HG03439 (cell line): ENCODE results near the gene LY6G6C.

Experiments
- ATAC-seq: cut with Tn5 transposase; IDR thresholded peaks from one replicate; pipeline ENCODE4 v1.9.1; 2021; ENCODE audit warnings: mild to moderate bottlenecking, moderate library complexity; ENCODE audit not compliant: unreplicated experiment

Gene LY6G6C

DNA sequence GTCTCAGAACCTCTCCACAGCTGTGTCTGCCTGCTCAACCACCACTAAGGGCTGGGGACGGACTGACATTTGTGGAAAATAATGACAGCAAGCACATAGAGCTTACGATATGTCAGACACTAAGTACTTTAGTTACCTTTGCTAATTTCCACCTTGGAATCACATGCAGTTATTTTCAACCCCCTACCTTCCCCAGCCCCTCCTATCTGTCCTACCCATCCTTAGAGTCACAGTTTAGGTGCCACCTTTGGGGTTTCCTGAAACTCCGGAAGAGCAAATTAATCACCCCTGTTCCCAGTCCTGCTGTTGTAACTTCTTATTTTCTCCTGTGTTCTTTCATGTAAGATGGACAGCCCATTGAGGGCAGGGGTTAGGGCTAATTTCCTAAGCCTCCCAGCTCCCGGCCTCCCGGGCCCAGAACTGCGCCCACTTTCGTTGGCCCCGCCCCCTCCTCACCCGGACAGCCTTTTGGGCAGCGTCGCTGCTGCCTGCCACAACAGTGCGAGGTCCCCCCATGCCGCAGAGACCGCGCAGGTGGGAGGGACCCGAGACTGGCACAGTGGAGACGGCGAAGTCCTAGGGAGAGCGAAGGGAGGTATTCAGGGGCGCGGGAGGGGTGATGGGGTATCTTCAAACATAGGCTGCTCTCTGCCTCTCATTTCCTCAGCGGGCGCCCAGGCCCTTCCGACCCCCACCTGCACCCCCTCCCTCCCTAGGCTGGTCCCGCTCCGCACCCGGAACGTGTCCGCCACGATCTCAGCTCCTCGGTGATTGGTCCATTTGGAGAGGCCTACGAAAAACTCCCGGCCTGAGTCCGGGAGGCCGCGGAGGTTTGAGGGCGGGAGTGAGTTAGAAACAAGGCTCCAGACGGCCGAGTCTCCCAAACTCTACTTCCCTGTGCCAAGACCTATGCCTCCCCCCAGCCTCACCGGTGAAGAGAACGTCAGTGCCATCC is 6.4 kb upstream of the LY6G6C start:
- ATAC-seq, result no peak

DNA sequence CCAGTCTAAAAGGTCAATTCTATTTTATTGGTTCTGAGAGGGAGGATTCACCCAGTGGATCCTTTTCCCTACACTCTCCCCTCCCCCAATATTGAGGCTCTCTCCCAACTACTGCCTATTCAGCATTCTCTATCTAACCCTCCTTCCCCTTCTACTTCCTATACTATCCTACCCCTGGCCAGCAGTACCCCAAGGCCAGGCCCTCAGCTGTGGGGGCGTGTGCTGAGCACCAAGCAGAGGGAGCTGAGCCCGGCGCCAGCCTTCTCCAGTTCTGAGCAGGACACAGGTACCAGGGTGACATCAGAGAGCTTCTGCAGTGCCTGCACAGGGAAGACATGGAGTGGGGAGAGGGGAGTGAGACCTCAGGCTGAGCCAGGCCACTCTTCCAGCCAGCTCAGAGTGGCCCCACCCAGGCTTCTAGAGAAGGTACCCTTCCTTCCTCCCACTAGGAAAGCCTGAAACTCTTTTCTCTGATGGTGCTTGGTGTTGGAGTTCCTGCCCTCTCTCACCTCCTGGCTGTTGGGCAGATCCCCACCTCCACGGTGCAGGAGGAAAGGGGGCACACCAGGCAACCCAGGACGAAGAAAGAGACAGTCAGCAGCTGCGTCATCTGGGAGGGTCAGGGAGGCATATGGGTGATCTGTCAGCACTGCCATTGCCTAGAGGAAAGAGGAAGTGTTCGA is 5.6 kb upstream of the LY6G6C start:
- no peak for ATAC-seq

DNA sequence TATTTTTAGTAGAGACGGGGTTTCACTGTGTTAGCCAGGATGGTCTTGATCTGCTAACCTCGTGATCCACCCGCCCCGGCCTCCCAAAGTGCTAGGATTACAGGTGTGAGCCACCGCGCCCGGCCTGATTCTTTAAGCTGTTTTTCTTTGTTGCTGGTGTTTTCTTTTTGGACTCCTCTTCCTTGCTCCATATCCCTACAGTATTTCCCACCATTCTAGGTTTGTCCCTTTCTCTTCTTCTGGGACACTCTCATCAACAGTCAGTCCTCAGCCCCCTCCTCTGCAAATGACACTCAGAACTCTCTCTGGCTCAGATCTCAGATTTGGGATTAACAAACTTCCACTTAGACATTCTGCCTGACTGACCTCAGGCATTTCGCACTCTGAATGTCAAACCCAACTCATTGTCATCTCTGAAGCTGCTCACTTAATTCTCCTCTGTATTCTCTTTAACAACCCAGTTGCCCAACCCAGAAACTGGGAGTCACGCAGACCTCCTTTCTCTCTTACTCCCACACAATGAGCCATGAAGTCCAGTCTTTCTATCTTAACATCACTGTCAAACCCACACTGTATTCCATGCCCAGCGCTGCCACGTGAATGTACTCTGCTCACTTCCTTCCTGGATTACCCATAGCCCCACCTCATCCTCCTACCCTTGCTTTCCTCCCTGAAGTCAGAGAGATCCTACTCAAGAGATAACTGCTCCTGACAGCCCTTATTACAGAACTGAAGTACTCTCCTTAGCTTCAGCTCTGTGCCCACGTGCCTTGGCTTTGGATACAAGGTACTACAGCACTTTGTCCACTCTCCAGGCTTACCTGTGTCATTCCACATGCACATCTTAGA is 4.2 kb upstream of the LY6G6C start:
- ATAC-seq, result no peak

DNA sequence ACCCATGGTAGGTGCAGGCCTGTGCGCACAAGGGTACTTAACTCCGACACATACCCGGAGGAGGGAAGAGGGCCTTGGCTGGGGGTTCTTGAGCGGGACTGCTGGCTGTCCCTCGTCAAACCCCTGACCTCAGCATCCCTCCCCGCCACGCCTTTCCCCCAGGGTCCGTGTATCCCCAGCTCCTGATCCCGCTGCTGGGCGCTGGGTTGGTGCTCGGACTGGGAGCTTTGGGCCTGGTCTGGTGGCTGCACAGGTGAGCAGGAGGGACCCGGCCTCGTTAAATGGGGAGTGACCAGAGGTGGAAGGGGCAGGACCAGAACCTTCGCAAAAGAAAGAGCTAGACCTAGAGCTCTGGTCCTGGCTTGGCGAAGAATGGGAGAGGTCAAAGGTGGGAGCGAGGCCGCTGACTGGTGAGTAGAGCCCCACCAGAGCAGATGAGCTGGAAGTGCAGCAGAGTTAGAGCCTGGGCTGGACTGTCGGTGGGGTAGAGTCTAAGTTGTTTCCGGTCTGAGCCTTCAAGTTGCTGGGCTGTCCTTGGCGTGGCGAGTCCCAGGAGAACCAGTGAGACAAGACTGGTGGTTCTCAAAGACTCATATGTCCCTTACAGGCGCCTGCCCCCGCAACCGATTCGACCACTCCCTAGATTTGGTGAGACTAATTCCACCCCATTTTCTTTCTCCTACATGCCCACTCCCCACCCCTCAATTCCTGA is 2.6 kb upstream of the LY6G6C start:
- no peak for ATAC-seq

DNA sequence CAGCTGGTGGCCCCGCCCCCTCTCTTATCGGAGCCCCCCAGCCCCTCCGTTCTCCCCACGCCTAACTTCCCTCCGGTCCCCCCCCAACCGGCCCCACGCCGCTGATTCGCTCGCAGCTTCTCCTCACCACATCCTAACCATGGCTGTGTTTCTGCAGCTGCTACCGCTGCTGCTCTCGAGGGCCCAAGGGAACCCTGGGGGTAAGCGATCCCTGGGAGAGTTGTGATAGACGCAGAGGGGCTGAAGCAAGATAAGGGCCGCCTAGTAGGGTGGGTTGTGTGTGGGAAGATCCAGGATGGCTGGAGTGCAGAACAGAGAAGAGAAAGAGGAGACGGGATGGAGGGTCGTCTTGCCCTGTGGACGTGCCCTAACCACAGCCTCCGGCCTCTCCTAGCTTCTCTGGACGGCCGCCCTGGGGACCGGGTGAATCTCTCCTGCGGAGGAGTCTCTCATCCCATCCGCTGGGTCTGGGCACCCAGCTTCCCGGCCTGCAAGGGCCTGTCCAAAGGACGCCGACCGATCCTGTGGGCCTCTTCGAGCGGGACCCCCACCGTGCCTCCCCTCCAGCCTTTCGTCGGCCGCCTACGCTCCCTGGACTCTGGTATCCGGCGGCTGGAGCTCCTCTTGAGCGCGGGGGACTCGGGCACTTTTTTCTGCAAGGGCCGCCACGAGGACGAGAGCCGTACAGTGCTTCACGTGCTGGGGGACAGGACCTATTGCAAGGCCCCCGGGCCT is 1.9 kb upstream of the LY6G6C start, which contains the start of gene MPIG6B:
TSS of gene MPIG6B (plus strand) at position 129 of the 735 bp plus-strand sequence. CDS start at position 140, 11 bp downstream.
- ATAC-seq, result no peak

DNA sequence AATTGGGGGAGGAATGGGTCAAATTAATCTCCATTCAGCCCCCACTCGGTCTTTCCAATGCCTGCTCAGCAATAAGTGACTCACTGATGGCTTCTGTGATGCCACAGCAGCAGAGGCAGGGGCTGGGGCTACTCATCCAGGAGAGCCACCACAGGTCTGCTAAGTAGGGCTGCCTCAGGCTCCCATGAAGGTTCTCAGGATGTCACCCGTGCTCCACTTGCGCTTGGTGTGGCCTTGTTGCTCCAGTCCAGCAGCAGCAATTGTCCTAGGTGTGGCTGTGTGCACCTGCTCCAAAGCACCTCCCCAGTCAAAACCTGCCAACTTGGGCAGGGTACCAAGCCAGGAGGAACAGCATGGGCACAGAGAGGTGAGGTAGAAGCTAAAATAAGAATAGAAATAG is 627 bp upstream of the LY6G6C start:
- ATAC-seq, result no peak

DNA sequence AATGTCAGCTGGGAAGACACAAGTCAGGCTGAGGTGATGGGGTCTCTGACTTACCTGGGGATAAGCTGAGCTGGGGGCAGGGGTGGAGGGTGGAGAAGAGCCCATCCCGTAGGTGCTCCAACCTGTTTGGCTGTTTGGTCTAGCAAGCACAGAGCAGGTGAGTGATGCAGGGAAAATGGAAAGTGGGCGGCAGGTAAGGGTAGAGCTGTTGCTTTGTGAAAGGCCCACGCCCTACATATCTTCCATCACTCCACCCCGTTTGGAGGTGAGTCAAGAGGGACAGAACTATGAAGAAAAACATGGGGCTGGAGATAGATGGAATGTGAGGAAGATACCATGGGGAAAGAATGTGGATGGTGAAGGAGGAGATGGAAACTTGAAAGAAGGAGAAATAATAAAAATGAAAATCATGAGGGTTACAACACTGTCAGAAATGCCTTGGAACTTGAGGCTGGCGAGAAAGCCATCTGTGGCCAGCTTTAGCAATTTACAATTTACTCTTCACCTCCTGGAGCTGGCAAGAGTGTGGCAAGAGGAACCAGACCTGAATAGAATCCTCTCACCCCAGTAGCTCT is 1.3 kb downstream of the LY6G6C start:
- ATAC-seq, result no peak

DNA sequence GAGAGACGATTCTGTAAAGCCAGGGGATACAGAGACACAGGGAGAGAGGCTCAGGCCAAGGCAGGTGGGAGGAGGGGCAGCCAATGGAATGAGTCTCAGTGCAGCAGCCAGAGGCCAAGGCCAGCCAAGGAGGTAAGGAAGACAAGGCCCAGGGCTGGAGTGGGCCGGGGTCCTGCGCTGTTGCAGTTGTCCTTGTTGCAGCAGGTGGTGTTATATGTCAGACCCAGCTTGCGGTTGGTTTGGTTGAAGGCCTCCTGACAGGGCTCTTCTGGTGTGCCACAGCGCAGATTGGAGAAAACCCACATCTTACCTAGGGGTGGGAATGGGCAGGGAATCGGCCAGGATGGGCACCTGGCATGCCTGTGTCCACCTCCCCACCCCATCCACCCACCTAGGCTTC is 2.5 kb downstream of the LY6G6C start:
- ATAC-seq, result no peak

DNA sequence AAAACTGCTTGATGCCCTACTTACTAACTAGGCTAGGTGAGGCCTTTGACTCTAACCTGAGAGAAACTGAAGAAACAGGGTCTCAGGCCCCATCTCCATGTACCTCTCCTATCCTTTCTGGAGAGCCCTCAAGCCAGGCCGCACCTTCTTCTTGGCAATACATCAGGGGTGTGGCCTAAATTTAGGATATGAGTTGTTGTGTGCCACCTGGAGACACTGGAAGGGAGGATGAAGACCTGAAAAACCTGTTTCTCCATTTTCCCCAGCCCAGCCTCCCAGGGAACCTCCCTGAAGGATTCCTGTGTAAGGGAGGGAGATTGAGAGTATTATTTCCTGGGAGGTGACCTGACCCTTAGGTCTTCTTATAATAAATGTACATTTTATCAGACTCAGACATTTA is 3.3 kb downstream of the LY6G6C start:
- no peak for ATAC-seq

DNA sequence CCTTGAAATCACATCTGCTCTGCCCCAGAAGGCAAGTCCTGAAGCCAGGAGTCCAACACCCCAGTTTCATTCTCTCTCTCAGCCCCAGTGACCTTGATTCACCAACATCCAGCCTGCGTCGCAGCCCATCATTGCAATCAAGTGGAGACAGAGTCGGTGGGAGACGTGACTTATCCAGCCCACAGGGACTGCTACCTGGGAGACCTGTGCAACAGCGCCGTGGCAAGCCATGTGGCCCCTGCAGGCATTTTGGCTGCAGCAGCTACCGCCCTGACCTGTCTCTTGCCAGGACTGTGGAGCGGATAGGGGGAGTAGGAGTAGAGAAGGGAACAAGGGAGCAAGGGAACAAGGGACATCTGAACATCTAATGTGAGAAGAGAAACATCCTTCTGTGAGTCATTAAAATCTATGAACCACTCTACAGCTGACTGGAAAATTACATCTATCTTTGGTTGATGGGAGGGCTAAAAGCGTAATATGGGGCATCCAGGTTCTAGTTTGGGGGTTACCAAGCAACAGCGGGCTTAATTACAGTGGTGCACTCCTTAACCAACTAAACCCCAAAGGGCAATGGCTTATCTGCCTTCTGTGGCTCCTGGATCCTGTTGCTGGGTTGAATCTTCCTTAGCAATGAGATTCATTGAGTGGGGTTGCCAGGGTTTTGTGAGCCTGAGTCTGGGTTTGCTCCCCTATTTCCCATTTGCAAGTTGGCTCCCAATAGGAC is 3.9 kb downstream of the LY6G6C start:
- ATAC-seq, result no peak

DNA sequence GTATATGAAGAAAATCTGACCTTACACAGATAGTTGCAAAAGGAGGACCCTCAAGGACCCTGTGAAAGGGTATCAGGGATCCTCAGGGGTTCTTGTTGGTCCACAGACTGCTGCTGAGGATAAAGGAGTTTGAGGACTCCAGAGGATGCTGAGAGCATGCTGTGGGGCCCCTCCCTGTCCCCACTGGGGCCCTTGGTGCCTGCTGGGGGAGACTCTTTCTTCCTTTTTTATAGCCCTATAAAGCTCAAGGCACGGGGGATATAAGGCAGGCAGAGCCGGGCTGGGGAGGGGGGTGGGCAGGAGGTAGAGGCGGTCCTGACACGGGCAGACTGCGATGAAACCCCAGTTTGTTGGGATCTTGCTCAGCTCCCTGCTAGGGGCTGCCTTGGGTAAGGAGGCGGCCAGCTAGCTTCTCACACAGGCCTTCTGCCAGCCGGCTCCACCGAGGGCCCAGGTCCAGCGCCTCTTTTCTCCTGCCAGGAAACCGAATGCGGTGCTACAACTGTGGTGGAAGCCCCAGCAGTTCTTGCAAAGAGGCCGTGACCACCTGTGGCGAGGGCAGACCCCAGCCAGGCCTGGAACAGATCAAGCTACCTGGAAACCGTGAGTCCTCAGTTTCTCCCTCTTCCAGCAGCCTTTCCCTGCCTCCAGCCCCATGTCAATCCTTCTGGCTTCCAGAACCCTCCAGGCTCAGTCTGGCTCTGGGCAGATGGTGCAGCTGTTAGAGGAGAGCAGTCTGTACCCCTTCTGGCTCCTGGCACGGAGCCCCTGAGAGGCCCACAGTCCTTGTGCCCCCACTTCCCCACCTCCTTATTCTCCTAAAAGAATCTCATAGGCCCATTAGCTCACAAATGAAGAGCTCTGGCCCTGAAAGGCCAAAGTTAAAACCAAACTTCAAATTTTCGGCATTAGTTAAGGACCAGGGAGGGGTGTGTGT is 6.3 kb downstream of the LY6G6C start, which contains the start of gene LY6G6D:
TSS of gene LY6G6D (plus strand) at position 327 of the 937 bp plus-strand sequence. CDS start at position 335, 8 bp downstream.
- ATAC-seq, result no peak

DNA sequence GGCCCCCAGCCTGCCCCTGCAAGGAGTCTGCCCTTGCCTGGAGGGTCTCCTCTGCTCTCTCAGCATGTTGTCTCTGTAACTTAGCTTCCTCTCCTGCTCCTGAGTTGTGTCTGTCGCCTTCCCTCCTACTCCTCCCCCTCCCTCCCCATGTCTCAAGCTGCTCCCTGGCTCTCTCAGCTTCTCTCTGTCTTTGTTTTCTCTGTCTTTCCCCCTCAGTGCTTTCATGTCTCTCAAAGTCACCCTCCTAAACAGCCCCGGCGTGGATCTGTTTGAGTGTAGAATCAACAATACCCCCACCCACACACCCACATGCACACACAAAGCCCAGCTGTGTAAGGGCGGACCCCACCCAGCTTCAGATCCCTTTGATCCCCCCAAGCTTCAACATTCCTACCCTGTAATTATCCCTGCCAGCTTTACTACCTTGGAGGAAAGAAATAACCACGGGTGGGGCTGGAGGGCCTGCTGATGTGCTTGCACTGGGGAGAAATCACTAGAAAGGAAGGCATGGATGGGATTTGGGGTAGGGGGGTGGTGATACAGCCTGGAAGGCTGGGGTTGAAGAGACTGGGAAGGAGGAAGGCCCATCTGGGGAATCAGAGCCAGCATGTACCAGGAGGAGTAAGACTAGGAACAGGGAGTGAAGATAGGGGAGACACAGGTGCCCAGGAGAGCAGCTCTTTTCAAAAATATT is 7.4 kb downstream of the LY6G6C start:
- no peak for ATAC-seq

DNA sequence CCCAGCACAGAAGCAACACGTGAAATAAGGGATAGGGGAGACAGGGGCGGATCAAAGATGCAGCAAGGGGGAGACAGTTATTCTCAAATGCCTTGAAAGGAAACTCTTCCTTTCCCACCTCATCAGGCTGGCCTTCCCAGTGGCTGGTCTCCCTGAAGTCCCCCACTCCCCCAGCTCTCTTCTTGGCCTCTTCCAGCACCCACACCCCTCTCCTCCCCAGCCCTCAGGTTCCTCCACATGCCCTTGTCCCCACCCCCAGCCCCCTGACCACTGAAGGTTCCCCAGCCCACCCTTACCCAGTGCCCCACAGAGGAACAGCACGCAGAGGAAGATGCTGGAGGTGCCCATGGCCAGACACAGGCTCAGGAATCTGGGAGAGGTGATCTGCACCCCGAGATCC is 8.1 kb downstream of the LY6G6C start:
- ATAC-seq, result no peak

DNA sequence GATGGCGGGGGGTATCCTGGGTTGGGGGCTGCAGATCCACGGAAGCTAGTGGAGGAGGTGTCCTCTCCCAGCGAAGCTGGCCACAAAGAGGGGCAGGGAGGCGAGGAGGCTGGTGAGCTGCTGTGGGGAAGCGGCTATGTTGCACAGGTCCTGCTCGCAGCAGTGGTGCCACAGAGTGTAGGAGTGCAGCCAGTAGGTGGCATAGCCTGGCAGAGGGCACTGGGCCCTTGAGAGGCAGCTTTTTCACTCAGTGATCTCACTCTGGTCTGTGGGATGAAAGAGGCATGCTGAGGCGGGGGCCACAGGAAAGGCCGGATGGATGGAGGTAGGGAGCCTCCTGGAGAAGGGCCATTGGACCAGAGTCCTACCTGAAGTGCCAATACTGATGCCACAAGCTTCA is 9.2 kb downstream of the LY6G6C start:
- no peak for ATAC-seq

DNA sequence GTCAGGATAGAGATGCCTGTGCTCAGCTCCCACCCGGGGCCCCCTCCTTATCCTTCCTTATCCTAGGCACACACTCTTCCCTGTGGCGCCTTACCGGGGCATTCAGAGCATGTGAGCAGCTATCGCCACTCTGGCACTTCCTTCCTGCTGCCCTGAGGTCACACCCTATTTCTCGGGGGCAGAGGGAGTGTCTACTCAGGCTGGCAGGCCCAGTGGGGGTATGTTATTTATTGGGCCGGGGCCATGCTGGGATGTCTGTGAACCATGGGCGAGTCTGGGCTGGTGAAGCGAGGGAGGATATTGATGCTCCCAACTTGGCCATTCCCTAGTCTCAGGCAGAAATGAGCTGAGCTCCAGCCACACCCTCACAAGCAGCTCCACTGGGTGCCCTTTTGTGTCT is 10.3 kb downstream of the LY6G6C start:
- no peak for ATAC-seq

DNA sequence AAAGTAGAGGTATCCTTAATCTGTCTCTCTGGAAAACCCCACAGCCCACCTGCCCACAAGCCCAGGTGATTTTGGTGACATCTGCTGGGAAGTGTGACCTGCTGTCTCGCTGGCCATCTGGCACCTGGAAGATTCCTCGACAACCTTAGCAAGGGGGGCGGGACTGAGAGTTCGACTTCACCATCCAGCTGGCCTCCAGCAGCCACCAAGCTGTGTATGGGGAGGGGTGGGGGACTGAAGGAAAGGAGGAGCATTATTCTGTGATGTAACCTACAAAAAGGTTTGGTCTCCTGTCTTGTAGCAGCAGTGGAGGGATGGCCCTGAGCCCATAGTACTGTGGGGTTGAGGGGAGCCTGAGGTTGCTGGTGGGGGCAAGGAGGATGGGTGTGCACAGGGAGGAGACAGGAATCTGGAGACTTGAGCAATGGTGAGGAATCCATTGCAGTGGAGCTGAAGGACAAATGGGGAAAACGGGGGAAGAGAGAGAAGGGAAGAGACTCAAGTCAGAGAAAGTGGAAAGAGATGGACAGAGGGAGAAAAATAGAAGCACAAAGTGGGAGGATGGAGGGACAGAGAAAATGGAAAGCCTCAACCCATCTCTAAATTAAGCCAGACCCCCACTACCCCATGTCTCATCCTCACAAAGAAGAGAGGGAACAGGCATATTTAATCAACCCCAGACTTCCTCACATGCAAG is 10.9 kb downstream of the LY6G6C start:
- ATAC-seq, result no peak
